Tibial artery (tissue), 4 donors: ENCODE data around the gene TNS1.

Experiments
- DNase-seq, 2 donors: peaks; one replicate each; pipeline ENCODE4 v3.0.0-alpha.2; 2019
- H3K27ac ChIP-seq, 2 donors: fragments of 200-600 bp; sonication (generic) in 1 of 2; 1 replicate in 1 of 2; 2 replicates in 1 of 2; pipeline ENCODE4 v1.5.1; 2018 to 2019; ENCODE audit warnings: mild to moderate bottlenecking in 1 of 2
- H3K27me3 ChIP-seq, 2 donors: fragments of 200-600 bp; sonication (generic) in 1 of 2; one replicate each; pipeline versions ENCODE4 v1.5.1 to v1.6.0; 2016 to 2019
- H3K36me3 ChIP-seq, 3 donors: fragments of 200-600 bp; sonication (generic) in 2 of 3; one replicate each; pipeline ENCODE4 v1.5.1; 2016 to 2019; ENCODE audit warnings: mild to moderate bottlenecking in 2 of 3
- H3K4me1 ChIP-seq, 4 donors: fragments of 200-600 bp; sonication (generic) in 2 of 4; 1 replicate in 3 of 4; 2 replicates in 1 of 4; pipeline ENCODE4 v1.5.1; 2016 to 2019
- H3K4me3 ChIP-seq, 2 donors: fragments of 200-600 bp; sonication (generic) in 1 of 2; 1 replicate in 1 of 2; 2 replicates in 1 of 2; pipeline ENCODE4 v1.5.1; 2018 to 2019; ENCODE audit warnings: mild to moderate bottlenecking in 2 of 2
- H3K9me3 ChIP-seq, 3 donors: fragments of 200-600 bp; sonication (generic) in 1 of 3; one replicate each; pipeline ENCODE4 v1.5.1; 2016 to 2019
- CTCF ChIP-seq, 2 experiments: fragments of 200-600 bp in 1 of 2; fragments of 450-650 bp in 1 of 2; IDR thresholded peaks; one replicate each; pipeline ENCODE4 v1.5.1; 2017 to 2019; ENCODE audit warnings: antibody characterized with exemption in 2 of 2, mild to moderate bottlenecking in 1 of 2, moderate library complexity in 1 of 2
- intact Hi-C: fragments of 100-400 bp; cut with DNase I; formaldehyde crosslinking; loops from one replicate; pipeline ENCODE4 v1.15.0; 2023; ENCODE audit warnings: low total_unique reads

Gene TNS1

GRCh38 chr2:217835931-217836891 is 166.6 kb downstream of the TNS1 start:
- DNase-seq, result peak; percentile 82 to 84
- Histone ChIP-seq H3K27ac (peak overlapping the region; percentile 71 to 78), H3K27me3 (no peaks in the 10 kb centered on the region), H3K36me3 (peaks cover 59 to 99% (median 79%) of the 10 kb centered on the region in 3 donors), H3K4me3 (no peak overlapping the region), H3K9me3 (no peaks in the 10 kb centered on the region), H3K4me1 (peaks cover 0 to 100% (median 75%) of the 10 kb centered on the region in 4 donors)
- intact Hi-C loops, result no loop called here
- no peak for TF ChIP-seq CTCF (IDR thresholded peaks at IDR 0.05)

- DNase-seq, result no peak
- H3K4me3 ChIP-seq, result no peak overlapping the region
- H3K9me3 ChIP-seq, result no peaks in the 10 kb centered on the region
- H3K27me3 ChIP-seq, result no peaks in the 10 kb centered on the region
- intact Hi-C loops, result no loop called here
- no peak for TF ChIP-seq CTCF (IDR thresholded peaks at IDR 0.05)
- peak overlapping the region; percentile 10 to 78 for H3K27ac ChIP-seq
- peaks cover 70 to 99% (median 82%) of the 10 kb centered on the region in 3 donors for H3K36me3 ChIP-seq
- peaks cover 0 to 100% (median 72%) of the 10 kb centered on the region in 4 donors for H3K4me1 ChIP-seq
Observed at GRCh38 chr2:217834744-217835513, 167.9 kb downstream of the TNS1 start.

GRCh38 chr2:217834057-217834620 is 168.7 kb downstream of the TNS1 start:
- H3K4me1 ChIP-seq, result peaks cover 0 to 100% (median 72%) of the 10 kb centered on the region in 4 donors
- DNase-seq, result peak; percentile 83 to 91
- H3K36me3 ChIP-seq, result peaks cover 70 to 99% (median 82%) of the 10 kb centered on the region in 3 donors
- TF ChIP-seq CTCF (IDR thresholded peaks at IDR 0.05), result no peak
- peak overlapping the region; percentile 10 to 78 for H3K27ac ChIP-seq
- H3K4me3 ChIP-seq, result no peak overlapping the region
- H3K27me3 ChIP-seq, result no peaks in the 10 kb centered on the region
- H3K9me3 ChIP-seq, result no peaks in the 10 kb centered on the region
- intact Hi-C loops, result no loop called here

- intact Hi-C loops, result no loop called here
- no peaks in the 10 kb centered on the region for H3K27me3 ChIP-seq
- DNase-seq, result no peak
- peaks cover 76 to 99% (median 83%) of the 10 kb centered on the region in 3 donors for H3K36me3 ChIP-seq
- H3K9me3 ChIP-seq, result no peaks in the 10 kb centered on the region
- H3K4me3 ChIP-seq, result no peak overlapping the region
- peak overlapping the region; percentile 38 to 78 for H3K27ac ChIP-seq
- TF ChIP-seq CTCF (IDR thresholded peaks at IDR 0.05), result no peak
- peaks cover 0 to 100% (median 71%) of the 10 kb centered on the region in 4 donors for H3K4me1 ChIP-seq
Observed at GRCh38 chr2:217833439-217833838, 169.4 kb downstream of the TNS1 start.

GRCh38 chr2:217832987-217833386 is 169.8 kb downstream of the TNS1 start:
- Histone ChIP-seq H3K9me3 (no peaks in the 10 kb centered on the region), H3K36me3 (peaks cover 81 to 99% (median 84%) of the 10 kb centered on the region in 3 donors), H3K4me1 (peaks cover 0 to 100% (median 72%) of the 10 kb centered on the region in 4 donors), H3K27me3 (no peaks in the 10 kb centered on the region), H3K27ac (peak overlapping the region; percentile 38 to 78), H3K4me3 (no peak overlapping the region)
- DNase-seq, result no peak
- intact Hi-C loops, result no loop called here
- no peak for TF ChIP-seq CTCF (IDR thresholded peaks at IDR 0.05)
